Measurements from ENCODE around the gene EDN3.

EDN3 gene, protein sequence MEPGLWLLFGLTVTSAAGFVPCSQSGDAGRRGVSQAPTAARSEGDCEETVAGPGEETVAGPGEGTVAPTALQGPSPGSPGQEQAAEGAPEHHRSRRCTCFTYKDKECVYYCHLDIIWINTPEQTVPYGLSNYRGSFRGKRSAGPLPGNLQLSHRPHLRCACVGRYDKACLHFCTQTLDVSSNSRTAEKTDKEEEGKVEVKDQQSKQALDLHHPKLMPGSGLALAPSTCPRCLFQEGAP

DNA sequence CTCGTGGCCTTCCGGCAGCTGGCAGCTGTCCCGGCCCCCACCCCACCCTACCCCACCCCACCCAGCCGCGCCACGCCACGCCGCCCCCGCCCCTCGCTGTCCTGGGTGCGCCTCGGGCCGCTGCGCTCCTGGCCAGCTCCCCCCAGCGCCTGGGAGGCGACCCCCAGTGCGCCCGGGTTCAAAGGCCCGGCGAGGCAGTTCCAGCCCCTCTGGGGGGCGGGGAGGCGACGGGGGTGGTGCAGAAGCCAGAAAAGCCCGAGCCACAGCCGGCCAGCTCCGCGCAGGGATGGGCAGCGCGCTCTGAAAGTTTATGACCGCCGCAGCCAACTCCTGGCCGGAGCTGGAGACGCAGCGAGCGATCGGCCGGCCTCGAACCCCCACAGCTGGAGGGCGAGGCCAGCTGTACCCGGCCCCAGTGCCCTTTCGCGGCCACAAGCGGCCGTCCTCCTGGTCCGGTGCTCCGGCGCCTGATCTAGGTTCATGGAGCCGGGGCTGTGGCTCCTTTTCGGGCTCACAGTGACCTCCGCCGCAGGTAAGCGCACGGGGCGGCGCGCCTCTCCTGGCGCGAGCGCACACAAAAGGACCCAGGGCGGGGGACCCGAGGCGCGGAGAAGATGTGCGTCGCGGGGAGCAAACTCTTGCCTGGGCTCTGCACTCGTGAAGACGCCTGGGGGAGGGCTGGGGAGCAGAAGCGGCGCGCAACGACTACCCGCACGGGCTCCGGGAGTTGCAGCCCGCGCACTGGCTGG, at the start of gene EDN3:
Gene EDN3, plus strand, starts transcription at position 279 of the 749 bp plus-strand sequence. Its CDS starts 202 bp downstream, at position 481.
- in situ Hi-C loops (cut with HindIII; ENCODE audit: low sequenced_read_pairs), result no loop called here

DNA sequence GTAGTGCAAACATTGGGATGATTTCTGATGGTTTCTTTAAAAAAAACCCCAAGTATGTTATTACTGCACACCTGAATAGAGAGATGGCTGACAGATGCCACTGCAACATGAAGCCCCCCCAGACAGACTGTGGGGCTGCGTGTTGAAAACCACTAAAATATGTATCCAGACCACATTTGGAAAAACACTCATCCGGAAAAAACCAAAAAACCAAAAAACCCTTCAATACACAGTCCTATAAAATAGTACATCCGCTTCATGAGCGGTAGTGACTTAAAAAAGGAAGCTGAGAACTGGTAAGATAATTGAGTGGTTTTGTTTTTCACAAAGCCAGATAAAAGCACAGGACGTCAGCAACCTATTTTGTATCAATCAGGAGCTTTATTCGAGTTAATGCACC, 47.1 kb upstream of the EDN3 start:
- in situ Hi-C loops (cut with HindIII; ENCODE audit: low sequenced_read_pairs), result no loop called here

DNA sequence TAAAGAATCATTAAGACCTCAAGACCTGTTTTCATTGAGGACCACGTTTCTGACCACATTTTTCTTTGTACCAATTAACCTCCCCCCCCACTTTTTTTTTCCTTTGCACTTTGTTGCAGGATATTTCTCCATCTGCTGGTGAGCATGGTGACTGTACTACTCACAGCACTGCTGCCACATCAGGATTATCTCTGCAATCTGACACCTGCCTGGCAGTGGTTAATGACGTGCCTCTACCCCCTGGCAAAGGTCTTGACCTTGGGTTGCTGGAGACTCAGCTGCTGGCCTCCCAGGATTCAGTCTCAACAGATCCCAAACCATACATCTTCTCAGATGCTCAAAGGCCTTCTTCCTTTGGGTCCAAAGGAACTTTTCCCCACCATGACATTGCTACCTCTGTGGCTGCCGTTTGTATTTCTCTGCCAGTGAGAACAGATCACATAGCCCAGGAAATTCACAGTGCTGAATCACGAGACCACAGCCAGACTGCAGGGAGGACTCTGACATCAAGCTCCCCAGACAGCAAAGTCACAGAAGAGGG, 46.6 kb upstream of the EDN3 start:
- in situ Hi-C loops (cut with HindIII; ENCODE audit: low sequenced_read_pairs), result no loop called here

DNA sequence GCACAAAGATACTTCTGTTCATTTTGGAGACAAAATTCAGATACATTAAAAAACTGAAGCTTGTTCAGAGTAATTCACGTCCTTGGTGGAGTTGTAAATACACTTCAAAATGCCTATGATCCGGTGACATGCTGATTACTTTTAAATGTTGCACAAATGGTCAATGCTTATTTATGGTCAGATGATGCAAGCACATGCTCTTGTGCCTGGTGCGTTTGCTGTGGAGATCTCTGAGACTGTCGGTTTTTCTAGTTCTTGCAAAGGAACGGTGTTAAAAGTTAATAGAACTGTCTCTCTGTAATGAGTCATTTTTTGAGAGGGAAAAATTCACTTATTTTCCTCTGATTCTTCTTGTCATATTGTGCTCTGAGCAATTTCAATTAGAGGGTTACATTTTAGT, 45.2 kb upstream of the EDN3 start:
- in situ Hi-C loops (cut with HindIII; ENCODE audit: low sequenced_read_pairs), result no loop called here

DNA sequence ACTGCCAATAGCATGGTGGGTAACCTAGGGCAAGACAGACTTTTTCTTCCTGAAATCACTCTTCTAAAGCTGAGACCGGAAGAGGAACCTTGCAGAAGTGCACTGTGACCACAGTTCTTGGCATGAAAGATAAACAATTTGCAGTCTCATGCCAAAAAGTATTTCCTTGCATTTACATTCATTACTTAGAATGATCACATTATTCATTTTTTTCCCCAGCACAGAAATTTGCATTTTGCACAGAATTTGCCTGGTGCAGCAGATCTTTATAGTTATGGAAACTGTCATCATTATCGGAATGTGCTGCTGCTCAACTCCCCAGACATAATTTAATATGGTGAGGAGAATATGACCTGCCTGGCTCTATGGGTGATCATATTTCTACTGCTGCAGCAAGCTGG, 42.2 kb upstream of the EDN3 start:
- in situ Hi-C loops (cut with HindIII; ENCODE audit: low sequenced_read_pairs), result no loop called here

DNA sequence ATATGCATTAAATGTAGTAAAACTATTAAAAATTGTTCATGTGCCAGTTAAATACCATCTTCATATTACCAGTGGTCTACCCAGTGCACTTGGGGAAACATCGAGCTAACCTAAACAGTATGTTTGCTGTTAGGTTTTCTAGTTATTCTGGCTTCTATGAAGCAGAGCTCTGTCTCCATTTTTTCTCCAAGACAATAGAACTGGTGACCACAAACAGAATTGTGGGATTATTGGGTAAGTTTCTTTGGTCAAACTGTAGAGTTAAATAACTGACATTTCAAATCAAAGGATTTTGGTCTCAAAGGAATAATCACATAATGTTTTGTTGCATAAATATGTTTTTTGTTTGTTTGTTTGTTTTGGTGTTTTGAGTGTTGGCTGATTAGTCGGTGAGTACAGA, 40.5 kb upstream of the EDN3 start:
- in situ Hi-C loops (cut with HindIII; ENCODE audit: low sequenced_read_pairs), result no loop called here

DNA sequence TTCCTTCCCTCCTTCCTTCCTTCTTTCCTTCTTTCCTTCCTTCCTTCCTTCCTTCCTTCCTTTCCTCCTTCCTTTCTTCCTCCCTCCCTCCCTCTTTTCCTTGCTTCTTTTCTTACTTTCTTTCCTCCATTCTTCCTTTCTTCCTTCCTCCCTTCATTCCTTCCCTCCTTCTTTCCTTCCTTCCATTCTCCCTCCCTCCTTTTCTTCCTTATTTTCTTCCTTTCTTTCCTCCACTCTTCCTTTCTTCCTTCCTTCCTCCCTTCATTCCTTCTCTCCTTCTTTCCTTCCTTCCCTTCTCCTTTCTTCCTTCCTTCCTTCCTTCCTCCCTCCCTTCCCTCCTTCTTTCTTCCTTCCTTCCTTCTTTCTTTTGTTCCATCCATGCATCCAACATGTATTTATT, 35.1 kb upstream of the EDN3 start:
- in situ Hi-C loops (cut with HindIII; ENCODE audit: low sequenced_read_pairs), result no loop called here

DNA sequence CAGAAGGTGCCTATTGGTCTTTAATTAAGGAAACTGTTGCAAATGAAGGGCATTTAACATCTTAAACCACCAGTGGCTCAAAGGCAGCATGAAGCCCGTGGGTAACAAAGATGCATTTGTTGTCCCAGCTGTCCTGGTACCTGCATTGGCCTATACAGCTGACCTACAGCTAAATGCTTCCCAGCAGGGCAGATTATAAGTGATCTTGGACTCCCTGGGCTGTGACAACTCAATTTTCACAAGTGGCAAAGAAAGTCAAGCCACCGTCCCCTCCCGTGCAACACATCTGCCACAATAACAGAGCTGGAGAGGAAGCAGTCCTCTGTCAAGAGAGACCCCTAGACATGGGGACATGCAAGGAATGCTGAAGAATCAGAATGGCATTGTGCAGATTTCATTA, 31.5 kb upstream of the EDN3 start:
- in situ Hi-C loops (cut with HindIII; ENCODE audit: low sequenced_read_pairs), result no loop called here

DNA sequence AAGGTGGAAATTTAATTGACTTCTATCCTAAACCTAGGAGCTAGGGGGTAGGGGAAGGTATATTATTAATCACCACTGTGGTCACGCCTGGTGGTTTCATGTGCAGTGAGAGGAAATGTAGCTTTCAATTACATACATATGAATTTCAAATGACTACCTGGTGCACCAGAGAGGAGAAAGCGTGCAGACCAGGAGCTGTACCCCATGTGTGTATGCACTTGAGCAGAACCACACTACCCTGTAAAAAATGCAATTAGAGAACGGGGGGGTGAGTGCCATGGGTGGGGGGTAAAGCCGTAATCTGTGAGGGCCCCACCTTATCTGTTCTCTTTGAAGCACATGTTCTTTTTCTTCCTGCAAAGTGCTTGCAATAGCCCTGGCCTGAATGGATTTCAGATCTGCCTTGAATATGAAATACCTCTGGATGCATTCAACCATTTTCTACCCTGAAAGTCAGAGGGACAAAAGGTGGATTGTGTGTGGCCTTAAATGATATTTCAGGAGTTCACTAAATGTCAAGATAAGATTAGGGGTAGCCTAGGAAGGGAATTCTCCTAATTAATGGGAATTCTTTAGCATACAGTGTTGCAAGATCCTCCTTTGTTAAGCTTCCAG, 30.9 kb upstream of the EDN3 start:
- in situ Hi-C loops (cut with HindIII; ENCODE audit: low sequenced_read_pairs), result no loop called here

DNA sequence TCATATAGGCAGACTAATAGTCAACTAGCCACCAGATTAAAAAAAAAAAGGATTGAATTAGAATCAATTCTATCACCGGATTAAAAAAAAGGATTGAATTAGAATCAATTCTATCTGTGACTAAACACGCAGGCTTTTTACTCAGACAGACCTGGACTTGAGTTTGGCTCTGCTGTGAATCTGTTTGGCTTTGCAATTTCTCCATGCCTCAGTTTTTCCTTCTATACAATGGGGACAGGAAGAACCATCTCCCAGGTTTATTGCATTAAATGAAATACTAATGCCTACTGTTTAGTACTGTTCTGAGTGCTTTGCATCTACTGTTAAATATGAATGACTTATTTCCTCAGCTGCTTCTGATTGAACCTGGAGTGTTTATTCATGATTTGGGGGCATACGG, 30.0 kb upstream of the EDN3 start:
- in situ Hi-C loops (cut with HindIII; ENCODE audit: low sequenced_read_pairs), result no loop called here

DNA sequence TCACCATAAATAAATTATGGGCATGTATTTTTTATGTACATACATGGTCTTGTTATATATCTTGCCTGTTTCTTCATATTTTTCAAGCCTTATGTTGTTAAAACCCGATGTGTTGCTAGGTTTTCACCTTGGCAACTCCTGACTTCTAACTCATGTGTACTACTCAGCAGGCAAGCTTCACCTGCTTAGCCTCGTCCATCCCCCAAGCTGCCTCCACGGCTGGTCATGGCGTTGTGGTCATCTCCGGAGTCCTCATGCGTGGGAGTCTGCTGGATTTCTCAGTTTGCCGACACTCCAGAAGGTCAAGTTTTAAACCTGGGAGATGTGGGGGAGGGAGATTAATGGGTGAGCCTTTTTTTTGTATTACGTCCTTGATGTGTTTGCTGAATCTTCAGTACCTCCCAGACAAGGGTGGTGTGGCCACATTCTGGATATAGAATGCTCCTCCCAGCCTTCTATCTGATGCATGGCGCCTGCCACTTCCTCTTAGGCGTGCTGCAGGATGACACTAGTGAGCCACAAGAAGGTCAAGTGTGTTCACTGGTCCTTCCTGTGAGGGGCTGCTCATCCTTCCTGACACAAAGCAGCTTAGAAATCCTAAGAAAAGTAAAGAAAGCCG, 26.6 kb upstream of the EDN3 start:
- in situ Hi-C loops (cut with HindIII; ENCODE audit: low sequenced_read_pairs), result no loop called here

DNA sequence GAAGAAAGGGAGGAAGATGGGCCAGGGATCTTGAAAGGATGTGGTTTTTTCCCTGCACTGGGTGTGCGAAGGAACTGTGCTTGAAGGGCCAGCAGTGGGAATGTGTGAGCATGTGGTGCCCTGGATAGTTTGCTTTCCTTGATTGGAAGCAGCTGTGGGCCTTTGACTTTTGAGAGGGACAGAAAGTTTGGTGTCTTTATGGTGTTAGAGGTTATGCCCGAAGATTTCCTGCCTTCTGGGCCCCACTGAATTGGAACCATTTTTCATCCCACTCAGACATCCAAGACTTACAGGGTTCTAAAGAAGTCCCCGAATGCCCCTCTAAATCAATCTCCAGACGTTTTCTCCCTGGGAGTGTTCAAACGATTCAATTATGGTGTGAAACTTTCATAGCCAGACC, 23.5 kb upstream of the EDN3 start:
- in situ Hi-C loops (cut with HindIII; ENCODE audit: low sequenced_read_pairs), result no loop called here

DNA sequence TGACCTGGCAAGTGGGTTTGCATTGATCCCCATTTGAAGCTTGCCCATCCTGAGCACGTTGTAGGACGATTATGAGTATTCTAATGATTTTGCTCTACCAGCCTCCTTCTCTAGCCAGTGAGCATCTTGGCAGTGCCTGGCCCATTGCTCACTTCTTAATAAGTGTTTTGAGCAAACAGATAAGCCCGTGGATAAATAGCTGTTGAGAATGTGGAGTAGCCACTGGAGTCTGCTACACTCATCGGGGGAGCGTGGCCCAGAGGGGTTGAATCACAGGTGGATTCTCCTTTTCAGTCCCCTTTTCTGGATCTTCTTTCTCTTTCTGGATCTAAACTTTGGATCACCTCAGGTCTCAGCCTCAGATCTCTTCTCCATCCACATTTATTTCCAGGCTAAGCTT, 15.9 kb upstream of the EDN3 start:
- in situ Hi-C loops (cut with HindIII; ENCODE audit: low sequenced_read_pairs), result no loop called here

DNA sequence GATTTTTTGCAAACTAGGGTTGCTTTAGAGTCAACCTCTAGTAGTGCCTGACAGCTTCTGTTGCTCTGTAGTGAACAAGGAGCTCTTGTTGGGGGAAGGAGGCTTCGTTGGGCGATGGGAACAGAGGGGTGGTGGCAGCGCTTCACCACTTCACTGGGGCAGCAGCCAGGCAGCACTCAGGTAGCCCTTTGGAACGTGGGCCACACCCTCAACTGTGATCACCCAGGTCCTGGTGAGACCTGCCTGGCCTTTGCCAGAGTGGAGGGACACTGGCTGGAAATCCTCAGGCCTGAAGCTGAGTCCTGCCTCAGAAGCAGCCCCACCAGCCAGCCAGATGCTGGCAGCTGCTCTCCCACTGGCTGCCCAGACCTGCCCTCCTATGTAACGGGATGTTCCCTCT, 10.4 kb upstream of the EDN3 start:
- in situ Hi-C loops (cut with HindIII; ENCODE audit: low sequenced_read_pairs), result no loop called here

DNA sequence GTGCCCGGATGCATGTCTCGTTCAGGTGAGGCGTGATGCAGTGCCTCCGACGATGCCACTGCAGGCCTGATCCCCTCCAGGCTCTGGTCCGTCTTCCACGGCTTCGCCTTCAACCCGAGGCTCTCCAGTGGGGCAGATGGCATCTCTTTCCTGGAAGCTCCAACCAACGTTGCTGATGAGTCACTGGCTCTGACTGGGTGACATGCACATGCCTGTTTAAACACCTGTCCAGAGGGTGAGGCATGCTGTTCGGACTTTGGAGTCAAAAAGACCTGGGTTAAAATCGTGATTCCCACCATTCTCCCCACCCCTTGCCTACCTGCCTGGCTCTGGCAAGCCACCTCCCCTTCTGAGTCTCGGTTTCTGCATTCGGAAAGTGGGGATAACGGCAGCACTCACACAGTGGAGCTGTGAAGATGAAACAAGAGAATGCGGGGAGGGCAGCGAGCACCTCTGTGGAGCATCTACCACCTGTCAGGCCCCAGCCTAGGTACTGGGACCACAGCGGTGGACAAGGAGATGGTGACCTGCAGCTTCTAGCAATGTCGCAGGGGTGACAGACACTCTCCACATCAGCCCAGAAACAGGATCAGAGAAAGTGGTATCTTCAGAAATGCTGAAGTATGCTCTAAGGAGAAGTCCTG, 8.5 kb upstream of the EDN3 start:
- in situ Hi-C loops (cut with HindIII; ENCODE audit: low sequenced_read_pairs), result no loop called here

DNA sequence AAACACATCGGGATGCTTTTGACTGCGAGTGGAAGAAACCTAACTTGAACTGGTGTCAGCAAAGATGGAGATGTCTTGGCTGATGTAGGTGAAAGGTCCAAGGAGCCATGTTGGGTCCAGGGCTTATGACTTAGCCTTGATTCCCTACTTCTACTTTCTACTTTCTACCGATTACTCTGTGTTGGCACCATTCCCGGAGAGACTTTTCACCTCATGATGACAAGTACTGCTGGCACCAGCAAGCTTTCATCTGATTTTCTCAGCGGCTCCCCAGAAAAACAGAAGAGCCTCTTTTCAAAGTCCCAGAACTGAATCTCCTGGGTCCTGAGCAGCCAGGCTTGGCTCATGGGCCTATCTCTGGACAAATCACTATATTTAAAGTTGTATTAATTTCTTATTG, 4.9 kb upstream of the EDN3 start:
- in situ Hi-C loops (cut with HindIII; ENCODE audit: low sequenced_read_pairs), result no loop called here

DNA sequence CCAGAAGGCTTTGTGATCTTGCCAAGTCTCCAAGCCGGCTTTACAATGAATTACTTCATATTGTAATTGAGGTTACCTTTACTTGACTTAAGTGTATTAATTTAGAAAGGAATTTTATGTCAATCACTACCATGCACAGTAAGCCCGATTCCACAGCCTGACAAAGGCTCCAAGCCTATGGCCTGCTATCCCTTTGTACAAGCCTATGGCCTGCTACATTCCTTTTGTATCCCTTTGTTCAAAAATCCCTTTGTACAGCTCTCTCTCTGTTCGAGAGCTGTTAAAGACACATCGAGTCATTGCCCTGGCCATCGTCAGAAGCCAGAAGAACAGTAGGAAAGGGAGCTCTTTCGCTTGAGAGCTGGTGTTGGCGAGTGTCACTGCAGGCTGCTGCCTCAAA, 2.7 kb upstream of the EDN3 start:
- in situ Hi-C loops (cut with HindIII; ENCODE audit: low sequenced_read_pairs), result no loop called here

DNA sequence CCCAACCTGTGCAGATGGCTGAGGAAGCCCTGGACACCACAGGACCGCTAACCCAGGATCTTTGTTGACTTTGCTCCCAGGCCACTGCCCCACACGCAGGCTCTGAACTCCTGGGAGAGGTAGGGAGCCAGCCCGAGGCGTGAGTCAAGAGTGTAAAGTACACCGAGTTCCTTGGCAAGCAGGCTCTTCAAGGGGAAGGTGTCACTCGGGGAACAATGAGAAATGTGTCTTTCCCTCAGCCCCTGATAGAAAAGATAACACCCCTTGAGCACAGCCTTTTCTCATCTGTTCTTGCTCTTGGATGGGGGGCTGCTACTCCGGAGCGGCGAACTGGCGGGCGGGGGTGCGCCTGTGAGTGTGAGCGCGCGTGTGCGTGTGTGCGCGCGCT, 472 bp upstream of the EDN3 start:
- in situ Hi-C loops (cut with HindIII; ENCODE audit: low sequenced_read_pairs), result no loop called here

DNA sequence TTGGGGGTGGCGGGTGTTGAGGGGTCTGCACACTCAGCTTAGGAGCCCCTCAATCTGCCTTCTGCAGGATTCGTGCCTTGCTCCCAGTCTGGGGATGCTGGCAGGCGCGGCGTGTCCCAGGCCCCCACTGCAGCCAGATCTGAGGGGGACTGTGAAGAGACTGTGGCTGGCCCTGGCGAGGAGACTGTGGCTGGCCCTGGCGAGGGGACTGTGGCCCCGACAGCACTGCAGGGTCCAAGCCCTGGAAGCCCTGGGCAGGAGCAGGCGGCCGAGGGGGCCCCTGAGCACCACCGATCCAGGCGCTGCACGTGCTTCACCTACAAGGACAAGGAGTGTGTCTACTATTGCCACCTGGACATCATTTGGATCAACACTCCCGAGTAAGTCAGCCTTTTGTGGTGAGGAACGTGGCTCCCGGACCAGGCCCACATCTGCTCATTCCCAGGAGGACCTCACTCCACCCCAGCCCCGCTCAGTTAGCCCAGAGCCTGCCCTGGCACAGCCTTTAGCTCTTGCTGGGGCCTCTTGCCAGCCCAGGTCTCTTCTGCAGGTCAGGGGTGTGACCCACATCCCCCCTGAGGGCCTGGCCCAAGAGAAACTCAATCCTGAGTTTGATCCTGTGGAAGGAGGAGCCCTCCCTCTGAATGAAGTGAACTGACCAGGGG, 1.1 kb downstream of the EDN3 start:
- in situ Hi-C loops (cut with HindIII; ENCODE audit: low sequenced_read_pairs), result no loop called here

DNA sequence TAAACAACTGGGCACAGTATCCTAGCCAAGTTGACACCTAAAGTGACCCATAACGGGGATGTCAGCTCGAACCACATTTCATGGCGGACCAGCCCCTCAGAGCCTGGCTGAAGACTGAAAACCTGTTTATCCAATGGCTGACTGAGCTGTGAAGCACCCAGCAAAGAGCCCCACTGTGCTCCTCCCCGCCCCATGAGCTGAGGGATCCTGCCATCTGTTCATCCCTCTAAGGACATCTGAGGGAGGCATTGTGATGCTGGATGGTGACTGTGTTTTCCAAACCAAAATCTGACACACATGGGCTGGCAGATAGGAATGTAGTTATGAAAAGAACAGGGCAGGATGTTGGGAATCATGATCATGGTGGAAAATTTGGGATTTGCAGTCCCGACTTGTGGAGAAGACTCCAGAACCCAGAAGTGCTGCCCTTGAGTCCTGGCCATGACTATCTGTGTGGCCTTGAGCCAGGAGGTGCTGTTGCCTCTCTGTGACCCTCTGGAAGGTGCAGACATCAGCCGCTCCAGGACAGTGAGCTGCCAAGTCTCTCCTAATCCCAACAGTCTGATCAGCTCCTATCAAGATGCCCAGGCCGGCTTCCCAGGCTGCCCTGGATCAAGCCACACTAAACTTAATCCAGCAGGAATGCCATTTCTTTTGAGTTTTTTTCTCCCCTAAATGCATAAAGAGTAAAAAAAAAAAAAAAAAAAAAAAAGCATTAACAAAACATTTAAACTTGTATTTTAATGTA, 5.7 kb downstream of the EDN3 start:
- in situ Hi-C loops (cut with HindIII; ENCODE audit: low sequenced_read_pairs), result no loop called here

All from DLD1 (cell line).